DOHH2 (cell line): ENCODE data around the gene ALOXE3.

Experiments used
- H3F3A ChIP-seq: fragments of 200-600 bp; sonication (generic), shearing (Covaris generic); 2 replicates; pipeline ENCODE4 v1.6.0; 2016; ENCODE audit warnings: antibody characterized with exemption, mild to moderate bottlenecking; ENCODE audit not compliant: control insufficient read depth, insufficient read depth
- H3K27ac ChIP-seq: fragments of 200-600 bp; sonication (generic); 2 replicates; pipeline ENCODE4 v1.5.1; 2014; ENCODE audit warnings: low read depth, mild to moderate bottlenecking, low read length, moderate library complexity
- H3K27me3 ChIP-seq: fragments of 200-600 bp; sonication (generic); 2 replicates; pipeline ENCODE4 v1.6.1; 2014; ENCODE audit warnings: mild to moderate bottlenecking, low read length, mixed read lengths; ENCODE audit not compliant: control insufficient read depth
- H3K36me3 ChIP-seq: fragments of 200-600 bp; sonication (generic); 2 replicates; pipeline ENCODE4 v1.6.1; 2014; ENCODE audit warnings: mild to moderate bottlenecking, low read length, moderate library complexity, mixed read lengths; ENCODE audit not compliant: control insufficient read depth
- H3K4me1 ChIP-seq: fragments of 200-600 bp; sonication (generic); 2 replicates; pipeline ENCODE4 v1.6.1; 2014; ENCODE audit warnings: mild to moderate bottlenecking, low read length, mixed read lengths; ENCODE audit not compliant: control insufficient read depth
- H3K4me2 ChIP-seq: fragments of 200-600 bp; sonication (generic); 2 replicates; pipeline ENCODE4 v1.6.0; 2014; ENCODE audit warnings: mild to moderate bottlenecking, low read length, moderate library complexity
- H3K4me3 ChIP-seq: fragments of 200-600 bp; sonication (generic); 2 replicates; pipeline ENCODE4 v1.5.1; 2014; ENCODE audit warnings: mild to moderate bottlenecking, low read length, mixed read lengths
- H3K79me2 ChIP-seq: fragments of 200-600 bp; sonication (generic); 2 replicates; pipeline ENCODE4 v1.6.1; 2014; ENCODE audit warnings: mild to moderate bottlenecking, low read length, mixed read lengths; ENCODE audit not compliant: control insufficient read depth
- H3K9me2 ChIP-seq: fragments of 200-600 bp; sonication (generic); replicated peaks from 2 replicates; pipeline ENCODE4 v1.6.1; 2014; ENCODE audit warnings: mild to moderate bottlenecking, low read length, mixed read lengths; ENCODE audit not compliant: control insufficient read depth
- H3K9me3 ChIP-seq: fragments of 200-600 bp; sonication (generic); 2 replicates; pipeline ENCODE4 v1.6.1; 2014; ENCODE audit warnings: antibody characterized with exemption, low read length, mixed read lengths; ENCODE audit not compliant: control insufficient read depth, insufficient read depth
- H4K20me1 ChIP-seq: fragments of 200-600 bp; sonication (generic); 2 replicates; pipeline ENCODE4 v1.6.0; 2014; ENCODE audit warnings: low read depth, mild to moderate bottlenecking, antibody characterized with exemption, low read length, moderate library complexity; ENCODE audit not compliant: control insufficient read depth, insufficient read depth
- EZH2phosphoT487 ChIP-seq: fragments of 200-600 bp; sonication (generic); IDR thresholded peaks from 2 replicates; pipeline ENCODE4 v1.6.1; 2017; ENCODE audit warnings: borderline replicate concordance, mild to moderate bottlenecking, antibody characterized with exemption, low read length, moderate library complexity, mixed read lengths
- TF ChIP-seq, protein P1 (sequence below): fragments of 200-600 bp; sonication (generic); IDR thresholded peaks from one replicate; pipeline ENCODE4 v1.5.1; 2014; ENCODE audit warnings: antibody characterized with exemption, mild to moderate bottlenecking, low read depth, low read length; ENCODE audit not compliant: poor library complexity, severe bottlenecking

Gene ALOXE3

DNA sequence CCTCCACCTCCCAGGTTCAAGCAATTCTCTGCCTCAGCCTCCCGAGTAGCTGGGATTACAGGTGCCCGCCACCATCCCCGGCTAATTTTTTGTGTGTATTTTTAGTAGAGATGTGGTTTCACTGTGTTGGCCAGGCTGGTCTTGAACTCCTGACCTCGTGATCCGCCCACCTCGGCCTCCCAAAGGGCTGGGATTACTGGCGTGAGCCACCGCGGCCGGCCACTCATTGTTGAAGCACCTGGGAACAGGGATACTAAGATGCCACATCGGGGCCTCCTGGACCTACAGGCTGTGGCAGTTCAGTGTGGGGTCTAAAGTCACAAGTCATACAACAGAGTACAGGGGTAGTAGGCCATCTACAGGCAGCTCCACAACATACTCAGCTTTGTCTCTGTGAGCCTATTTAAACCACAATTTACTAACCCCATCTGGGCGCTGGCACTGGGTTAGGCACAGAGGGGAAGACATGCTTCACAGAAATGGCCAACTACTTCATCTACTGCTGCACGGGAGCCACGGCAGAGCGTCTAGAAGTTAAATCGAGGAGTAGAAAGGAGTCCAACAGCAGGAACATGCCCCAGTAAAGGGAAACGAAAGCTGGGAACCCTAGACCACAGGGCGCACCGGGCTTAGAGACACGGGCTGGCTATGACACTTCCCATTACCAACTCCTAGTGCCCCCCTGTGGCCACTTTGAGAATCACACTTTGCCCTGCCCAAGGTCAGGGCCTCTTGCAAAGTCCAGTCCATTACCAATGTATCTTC is 40.1 kb upstream of the ALOXE3 start:
- H3K79me2 ChIP-seq, result peaks cover 36% of the 10 kb centered on the region
- H3K27me3 ChIP-seq, result no peaks in the 10 kb centered on the region
- peak overlapping the region; percentile 74 for H3K4me2 ChIP-seq
- peaks cover 7% of the 10 kb centered on the region; the same call in 1 of the 2 replicates for H4K20me1 ChIP-seq
- H3K27ac ChIP-seq, result peak overlapping the region; percentile 37
- H3K4me3 ChIP-seq, result peak overlapping the region; percentile 43
- no peaks in the 10 kb centered on the region for H3K9me2 ChIP-seq
- peaks cover 43% of the 10 kb centered on the region for H3K36me3 ChIP-seq
- no peak for TF ChIP-seq EZH2phosphoT487
- TF ChIP-seq, protein P1, sequence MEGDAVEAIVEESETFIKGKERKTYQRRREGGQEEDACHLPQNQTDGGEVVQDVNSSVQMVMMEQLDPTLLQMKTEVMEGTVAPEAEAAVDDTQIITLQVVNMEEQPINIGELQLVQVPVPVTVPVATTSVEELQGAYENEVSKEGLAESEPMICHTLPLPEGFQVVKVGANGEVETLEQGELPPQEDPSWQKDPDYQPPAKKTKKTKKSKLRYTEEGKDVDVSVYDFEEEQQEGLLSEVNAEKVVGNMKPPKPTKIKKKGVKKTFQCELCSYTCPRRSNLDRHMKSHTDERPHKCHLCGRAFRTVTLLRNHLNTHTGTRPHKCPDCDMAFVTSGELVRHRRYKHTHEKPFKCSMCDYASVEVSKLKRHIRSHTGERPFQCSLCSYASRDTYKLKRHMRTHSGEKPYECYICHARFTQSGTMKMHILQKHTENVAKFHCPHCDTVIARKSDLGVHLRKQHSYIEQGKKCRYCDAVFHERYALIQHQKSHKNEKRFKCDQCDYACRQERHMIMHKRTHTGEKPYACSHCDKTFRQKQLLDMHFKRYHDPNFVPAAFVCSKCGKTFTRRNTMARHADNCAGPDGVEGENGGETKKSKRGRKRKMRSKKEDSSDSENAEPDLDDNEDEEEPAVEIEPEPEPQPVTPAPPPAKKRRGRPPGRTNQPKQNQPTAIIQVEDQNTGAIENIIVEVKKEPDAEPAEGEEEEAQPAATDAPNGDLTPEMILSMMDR, result peak; percentile 83
- H3F3A ChIP-seq, result peaks cover 18% of the 10 kb centered on the region
- H3K9me3 ChIP-seq, result no peaks in the 10 kb centered on the region
- peaks cover 69% of the 10 kb centered on the region for H3K4me1 ChIP-seq

DNA sequence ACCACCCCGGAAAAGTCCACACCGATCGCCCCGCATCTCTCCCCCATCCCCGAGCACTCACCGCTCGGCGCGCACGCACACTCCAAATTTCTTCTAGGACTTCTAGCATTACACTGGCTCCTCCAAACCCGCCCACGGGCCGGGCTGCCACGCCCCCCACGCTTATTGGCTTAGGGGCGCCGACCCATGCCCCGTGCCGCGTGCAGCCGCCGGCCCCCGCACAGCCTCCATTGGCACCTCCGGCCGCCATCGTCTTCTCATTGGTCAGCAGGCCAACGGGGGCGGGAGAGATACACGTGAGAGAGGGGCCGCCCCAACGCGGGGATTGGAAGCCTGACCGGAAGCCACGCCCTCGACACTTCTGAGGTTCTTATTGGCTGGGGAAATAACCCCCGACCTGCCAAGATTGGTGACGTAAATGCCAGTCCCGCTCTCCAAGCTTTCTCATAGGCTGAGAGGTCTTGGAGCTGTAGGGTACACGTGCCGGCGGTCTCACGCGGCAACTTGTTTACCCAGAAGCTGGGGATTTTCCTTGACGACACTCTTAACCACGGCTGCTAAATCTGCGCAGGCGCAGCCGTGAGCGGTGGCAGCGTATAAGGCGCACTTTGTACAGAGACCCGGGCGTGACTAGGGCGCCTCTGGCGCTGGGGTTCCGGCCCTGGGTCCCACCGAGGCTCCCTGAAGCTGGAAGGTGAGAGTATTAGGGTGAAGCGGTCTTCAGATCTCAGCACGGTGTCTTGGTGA is 38.1 kb upstream of the ALOXE3 start:
- Histone ChIP-seq H3F3A (peaks cover 24% of the 10 kb centered on the region), H4K20me1 (peaks cover under 1% of the 10 kb centered on the region; the same call in 1 of the 2 replicates), H3K4me1 (peaks cover 78% of the 10 kb centered on the region), H3K9me3 (no peaks in the 10 kb centered on the region), H3K9me2 (no peaks in the 10 kb centered on the region), H3K4me3 (peak overlapping the region; percentile 78), H3K36me3 (peaks cover 30% of the 10 kb centered on the region), H3K4me2 (peak overlapping the region; percentile 99), H3K27me3 (no peaks in the 10 kb centered on the region), H3K79me2 (peaks cover 26% of the 10 kb centered on the region), H3K27ac (peak overlapping the region; percentile 65)
- TF ChIP-seq EZH2phosphoT487, result no peak
- TF ChIP-seq, protein P1, result peak; percentile 31

DNA sequence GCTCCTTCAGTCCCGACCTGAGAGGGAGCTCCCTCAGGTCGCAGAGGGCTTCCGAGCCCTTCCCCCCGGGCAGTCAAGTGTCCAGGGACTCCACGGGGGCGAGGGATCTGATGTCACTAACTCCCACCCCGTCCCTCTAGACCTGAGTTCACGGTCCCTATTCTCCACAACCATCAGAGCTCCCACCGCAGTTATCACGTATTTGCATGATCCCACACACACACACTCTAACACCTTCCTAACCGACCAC is 37.6 kb upstream of the ALOXE3 start:
- Histone ChIP-seq H3K36me3 (peaks cover 25% of the 10 kb centered on the region), H3K9me2 (no peaks in the 10 kb centered on the region), H3F3A (peaks cover 21% of the 10 kb centered on the region), H3K27me3 (no peaks in the 10 kb centered on the region), H4K20me1 (no peaks in the 10 kb centered on the region), H3K79me2 (peaks cover 25% of the 10 kb centered on the region), H3K4me1 (peaks cover 77% of the 10 kb centered on the region), H3K4me3 (peak overlapping the region; percentile 78), H3K27ac (no peak overlapping the region), H3K4me2 (peak overlapping the region; percentile 99), H3K9me3 (no peaks in the 10 kb centered on the region)
- TF ChIP-seq, protein P1, result no peak
- TF ChIP-seq EZH2phosphoT487, result no peak
